Fibroblast of lung (primary cell): ENCODE measurements around the gene MARCHF2.

Source experiments
- CTCF ChIP-seq, 2 donors: IDR thresholded peaks in 1 of 2; conservative IDR thresholded peaks in 1 of 2; 1 replicate in 1 of 2; 2 replicates in 1 of 2; pipeline ENCODE4 v1.5.1; 2011 to 2012; ENCODE audit warnings: low read length in 2 of 2, control low read depth in 1 of 2, inconsistent platforms in 1 of 2, low read depth in 1 of 2, mild to moderate bottlenecking in 1 of 2
- EZH2 ChIP-seq: IDR thresholded peaks from 2 replicates; pipeline ENCODE4 v1.5.1; 2012; ENCODE audit warnings: low read length, control low read depth, mild to moderate bottlenecking; ENCODE audit errors: missing control alignments

- TF ChIP-seq CTCF (conservative IDR thresholded peaks at IDR 0.05 in 1 of 2, IDR thresholded peaks at IDR 0.05 in 1 of 2; ENCODE audit: low read depth in 1 of 2, low read length in 2 of 2) (no peak), EZH2 (no peak)
Measured at GRCh38 chr19:8386990-8387389, 26.1 kb upstream of the MARCHF2 start.
